ENCODE data around the gene GFOD1. TPM values are rescaled to one million over a fixed set of nuclear protein-coding genes. Genes with fewer than 3 reads are reported as not detected.
A peak's percentile ranks its signal among the peaks of the same experiment; 100 is the strongest.

GFOD1 gene
- total and polyA plus RNA-seq, 8 donors = 0.76 to 29.4 (median 11.4) TPM

DNA sequence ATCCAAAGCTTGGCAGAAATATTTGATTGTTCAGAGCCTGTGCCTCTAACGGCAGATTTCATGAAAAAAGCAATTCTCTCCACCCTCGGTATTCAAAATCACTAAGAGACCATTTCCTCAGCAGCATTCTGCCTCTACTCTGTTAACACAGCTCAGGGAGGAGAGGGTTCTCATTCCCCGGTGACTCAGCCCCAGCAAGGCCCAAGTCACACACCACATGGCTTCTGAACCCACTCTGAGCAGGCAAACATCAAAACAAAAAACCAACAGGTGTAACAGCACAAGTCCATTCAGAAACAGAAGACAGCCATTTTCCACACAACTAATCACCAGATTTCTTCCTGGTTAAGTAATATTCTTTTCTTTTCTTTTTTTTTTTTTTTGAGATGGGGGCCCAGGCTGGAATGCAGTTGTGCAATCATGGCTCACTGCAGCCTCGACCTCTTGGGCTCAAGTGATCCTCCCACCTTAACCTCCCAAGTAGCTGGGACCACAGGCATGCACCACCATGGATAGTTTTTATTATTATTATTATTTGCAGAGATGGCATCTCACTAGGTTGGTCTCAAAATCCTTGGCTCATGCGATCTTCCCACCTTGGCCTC lies 55.4 kb downstream of the GFOD1 start:
- peak overlapping the region in 3 of 5 donors; percentile 3 to 87 (median 12) for H3K27ac ChIP-seq
- intact Hi-C loops (cut with DNase I; ENCODE audit: low total_unique reads) = no loop called here

DNA sequence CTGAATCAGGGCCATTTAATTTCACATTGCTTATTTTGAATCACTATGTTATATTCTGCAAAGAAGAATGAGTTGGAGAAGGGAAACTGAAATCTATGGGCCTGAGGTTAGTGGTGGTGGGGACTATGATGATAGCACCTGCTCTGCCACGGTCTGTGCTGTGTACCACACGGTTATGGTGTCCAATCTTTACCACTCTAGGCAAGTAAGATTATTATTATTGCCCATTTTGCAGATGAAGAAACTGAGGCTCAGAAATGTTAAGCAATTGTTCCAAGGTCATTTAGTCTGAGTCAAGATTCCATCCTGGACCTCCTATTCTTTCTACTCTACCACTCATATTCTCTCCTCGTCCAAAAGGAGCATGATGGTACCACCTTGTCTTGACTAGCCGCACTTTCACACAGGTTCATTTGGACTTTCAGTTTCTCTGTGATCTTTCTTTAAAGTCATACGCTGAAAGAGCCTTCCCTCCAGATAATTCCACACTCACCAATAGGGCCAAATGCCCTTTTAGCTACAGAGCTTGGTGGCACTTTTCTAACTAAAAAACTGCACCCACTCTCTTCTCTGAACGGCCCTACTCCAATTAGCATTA lies 56.2 kb downstream of the GFOD1 start:
- Histone ChIP-seq H3K27me3 (no peaks in the 10 kb centered on the region), H3K36me3 (no peaks in the 10 kb centered on the region), H3K4me1 (peaks cover 13 to 70% (median 41%) of the 10 kb centered on the region in 4 donors), H3K27ac (peak overlapping the region in 1 of 5 donors; percentile 87), H3K4me3 (no peak overlapping the region), H3K9me3 (no peaks in the 10 kb centered on the region)
- WGBS, 5 donors = 82 to 93% (median 85%) methylated on average over 6 of the region's 6 CpGs
- TF ChIP-seq POLR2AphosphoS5 (IDR thresholded peaks at IDR 0.05) (no peak), EP300 (IDR thresholded peaks at IDR 0.05) (no peak), POLR2A (IDR thresholded peaks at IDR 0.05) (no peak)
- TF ChIP-seq, protein P1, sequence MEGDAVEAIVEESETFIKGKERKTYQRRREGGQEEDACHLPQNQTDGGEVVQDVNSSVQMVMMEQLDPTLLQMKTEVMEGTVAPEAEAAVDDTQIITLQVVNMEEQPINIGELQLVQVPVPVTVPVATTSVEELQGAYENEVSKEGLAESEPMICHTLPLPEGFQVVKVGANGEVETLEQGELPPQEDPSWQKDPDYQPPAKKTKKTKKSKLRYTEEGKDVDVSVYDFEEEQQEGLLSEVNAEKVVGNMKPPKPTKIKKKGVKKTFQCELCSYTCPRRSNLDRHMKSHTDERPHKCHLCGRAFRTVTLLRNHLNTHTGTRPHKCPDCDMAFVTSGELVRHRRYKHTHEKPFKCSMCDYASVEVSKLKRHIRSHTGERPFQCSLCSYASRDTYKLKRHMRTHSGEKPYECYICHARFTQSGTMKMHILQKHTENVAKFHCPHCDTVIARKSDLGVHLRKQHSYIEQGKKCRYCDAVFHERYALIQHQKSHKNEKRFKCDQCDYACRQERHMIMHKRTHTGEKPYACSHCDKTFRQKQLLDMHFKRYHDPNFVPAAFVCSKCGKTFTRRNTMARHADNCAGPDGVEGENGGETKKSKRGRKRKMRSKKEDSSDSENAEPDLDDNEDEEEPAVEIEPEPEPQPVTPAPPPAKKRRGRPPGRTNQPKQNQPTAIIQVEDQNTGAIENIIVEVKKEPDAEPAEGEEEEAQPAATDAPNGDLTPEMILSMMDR (IDR thresholded peaks at IDR 0.05) = no peak
- no peak for DNase-seq
- intact Hi-C loops (cut with DNase I; ENCODE audit: low total_unique reads) = no loop called here

More for the DNA sequence above, 55.4 kb downstream of the GFOD1 start:
- WGBS, 5 donors = 57 to 63% (median 60%) methylated on average over 5 of the region's 5 CpGs
- TF ChIP-seq, protein P1 (IDR thresholded peaks at IDR 0.05) = no peak
- TF ChIP-seq EP300 (IDR thresholded peaks at IDR 0.05) (no peak), POLR2A (IDR thresholded peaks at IDR 0.05) (no peak), POLR2AphosphoS5 (IDR thresholded peaks at IDR 0.05) (no peak)
- Histone ChIP-seq H3K4me1 (peaks cover 13 to 71% (median 41%) of the 10 kb centered on the region in 4 donors), H3K4me3 (no peak overlapping the region), H3K9me3 (no peaks in the 10 kb centered on the region), H3K36me3 (no peaks in the 10 kb centered on the region), H3K27me3 (no peaks in the 10 kb centered on the region)
- no peak for DNase-seq

DNA sequence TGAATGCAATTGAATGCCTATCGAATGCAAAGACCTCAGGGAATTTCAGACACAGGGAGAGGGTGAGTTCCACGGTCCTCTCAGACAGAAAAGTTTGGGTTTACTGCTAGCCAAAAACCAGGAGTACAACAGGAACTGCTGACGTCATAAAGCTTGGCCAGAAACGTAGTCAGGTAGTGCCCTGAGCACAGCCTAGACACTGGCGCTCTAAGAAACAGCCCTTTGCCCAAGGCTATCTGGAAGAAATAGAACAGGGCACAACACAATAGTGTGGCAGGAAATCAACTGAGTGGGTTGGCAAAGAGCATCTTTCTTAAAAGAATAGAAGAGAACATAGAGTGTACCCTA lies 58.0 kb downstream of the GFOD1 start:
- Histone ChIP-seq H3K27ac (peak overlapping the region in 4 of 5 donors; percentile 56 to 87 (median 61)), H3K27me3 (no peaks in the 10 kb centered on the region), H3K36me3 (no peaks in the 10 kb centered on the region), H3K4me1 (peaks cover 16 to 77% (median 47%) of the 10 kb centered on the region in 4 donors), H3K4me3 (no peak overlapping the region), H3K9me3 (no peaks in the 10 kb centered on the region)
- intact Hi-C loops (cut with DNase I; ENCODE audit: low total_unique reads) = no loop called here
- WGBS, 5 donors = 71 to 81% (median 78%) methylated on average over 5 of the region's 5 CpGs
- no peak for TF ChIP-seq EP300 (IDR thresholded peaks at IDR 0.05)
- no peak for TF ChIP-seq POLR2AphosphoS5 (IDR thresholded peaks at IDR 0.05)
- no peak for TF ChIP-seq POLR2A (IDR thresholded peaks at IDR 0.05)
- TF ChIP-seq, protein P1 (IDR thresholded peaks at IDR 0.05) = no peak
- no peak for DNase-seq

DNA sequence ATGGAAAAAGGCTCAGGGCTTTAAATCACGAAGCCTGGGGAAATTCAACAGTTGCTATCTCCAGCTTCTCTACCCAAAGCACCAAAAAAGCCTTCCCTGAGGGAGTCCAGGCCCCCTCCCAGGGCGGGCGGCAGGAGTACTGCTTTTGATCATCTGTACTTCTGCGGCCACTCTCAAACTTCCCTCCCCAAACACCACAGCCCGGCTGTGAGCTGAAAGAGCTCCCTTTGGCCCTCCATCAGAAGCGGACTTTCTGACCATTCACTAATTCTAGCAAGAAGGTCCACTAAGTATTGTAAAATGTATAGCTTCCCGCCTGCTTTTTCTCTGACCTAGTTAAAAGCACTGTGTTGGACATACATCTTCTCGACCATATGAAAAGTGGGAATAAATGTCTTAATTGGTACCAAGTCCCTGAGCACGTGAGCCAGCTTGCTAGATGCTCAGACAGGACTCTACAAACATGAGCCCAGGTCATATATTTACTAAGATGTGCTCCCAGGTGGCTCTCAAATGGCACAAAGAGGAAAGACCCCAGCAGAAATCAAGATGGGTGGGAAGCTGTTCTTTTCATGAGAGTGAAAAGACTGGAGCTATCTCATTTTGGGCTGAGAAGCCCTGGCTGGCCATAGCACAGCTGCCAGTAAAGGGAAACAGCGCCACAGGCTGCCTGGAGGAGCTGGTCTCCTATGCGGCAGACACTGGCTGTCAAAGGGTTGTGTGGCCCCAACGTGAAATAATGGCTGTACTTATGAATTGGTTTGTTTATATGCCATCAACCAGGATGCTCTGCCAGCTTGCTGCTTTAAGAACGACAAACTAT lies 58.6 kb downstream of the GFOD1 start:
- Histone ChIP-seq H3K9me3 (no peaks in the 10 kb centered on the region), H3K36me3 (no peaks in the 10 kb centered on the region), H3K27ac (peak overlapping the region in 4 of 5 donors; percentile 56 to 87 (median 61)), H3K4me1 (peaks cover 16 to 79% (median 47%) of the 10 kb centered on the region in 4 donors), H3K27me3 (no peaks in the 10 kb centered on the region), H3K4me3 (no peak overlapping the region)
- DNase-seq = no peak
- TF ChIP-seq POLR2A (IDR thresholded peaks at IDR 0.05) (no peak), POLR2AphosphoS5 (IDR thresholded peaks at IDR 0.05) (no peak), EP300 (IDR thresholded peaks at IDR 0.05) (no peak)
- TF ChIP-seq, protein P1 (IDR thresholded peaks at IDR 0.05) = no peak
- WGBS, 5 donors = 66 to 79% (median 78%) methylated on average over 13 of the region's 13 CpGs
- intact Hi-C loops (cut with DNase I; ENCODE audit: low total_unique reads) = no loop called here

Data from stomach (tissue), 9 donors.